Dermis microvascular lymphatic vessel endothelial cell (primary cell): ENCODE measurements around the gene FLT1. TPM values are rescaled to one million over a fixed set of nuclear protein-coding genes. Genes with fewer than 3 reads are reported as not detected.

Experiments used
- DNase-seq, 2 donors: peaks; one replicate each; pipeline versions ENCODE4 v3.0.0 to v3.0.0-alpha.2; 2010; ENCODE audit warnings: low read depth in 2 of 2
- total RNA-seq: library from RNA; depleted of rRNA; stranded (reverse); fragments of >200 nt; gene quantifications from 2 replicates; pipeline ENCODE4 v1.2.1, GENCODE V29; 2014

FLT1 gene
- total RNA-seq, 1 donor from 2014 or later: 31.6 TPM

- no peak for DNase-seq
Observed at GRCh38 chr13:28251466-28251865, 243.5 kb downstream of the FLT1 start.

DNA sequence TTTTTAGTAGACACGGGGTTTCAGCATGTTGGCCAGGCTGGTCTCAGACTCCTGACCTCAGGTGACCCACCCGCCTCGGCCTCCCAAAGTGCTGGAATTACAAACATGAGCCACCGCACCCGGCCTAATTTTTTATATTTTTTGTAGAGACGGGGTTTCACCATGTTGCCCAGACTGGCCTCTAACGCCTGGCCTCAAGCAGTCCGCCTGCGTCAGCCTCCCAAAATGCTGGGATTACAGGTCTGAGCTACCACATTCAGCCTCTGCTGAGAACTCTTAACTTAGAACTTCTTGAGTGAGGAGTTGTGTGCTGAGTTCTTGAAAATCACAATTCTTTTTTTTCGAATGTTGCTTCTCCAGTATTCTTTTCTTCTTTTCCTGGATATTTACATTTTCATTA is 244.4 kb downstream of the FLT1 start:
- no peak for DNase-seq

Other genes with a start within 250 kb of the FLT1 start
- gene POMP, start 164.0 kb upstream of the FLT1 start, total RNA-seq: 71.8 and 97.4 TPM in 2 replicates
- gene SLC46A3, start 223.8 kb upstream of the FLT1 start, total RNA-seq: 2.7 TPM in 2 replicates